ENCODE data around the gene TSPAN9. TPM values are rescaled to one million over a fixed set of nuclear protein-coding genes. Genes with fewer than 3 reads are reported as not detected.

Gene TSPAN9
- total RNA-seq, 1 experiment from 2014 or later, result 23.0 TPM

- no peak for DNase-seq (ENCODE audit: low read depth in 1 of 2, low spot score in 2 of 2)
- no peak overlapping the region for H3K4me3 ChIP-seq
- no peak overlapping the region for H3K27ac ChIP-seq
- H3K4me1 ChIP-seq (replicated peaks), result no peaks in the 10 kb centered on the region
- H3K27me3 ChIP-seq (replicated peaks), result 0 out of 2 replicates have a peak, but pooled peaks cover 18% of the 10 kb centered on the region
- H3K9me3 ChIP-seq (replicated peaks), result no peaks in the 10 kb centered on the region
- H3K36me3 ChIP-seq, result no peaks in the 10 kb centered on the region
Measured at GRCh38 chr12:3328571-3328970, 251.4 kb downstream of the TSPAN9 start.

GRCh38 chr12:3329361-3329760 is 252.2 kb downstream of the TSPAN9 start:
- DNase-seq (ENCODE audit: low read depth in 1 of 2, low spot score in 2 of 2), result no peak
- no peaks in the 10 kb centered on the region for H3K36me3 ChIP-seq
- no peaks in the 10 kb centered on the region for H3K9me3 ChIP-seq (replicated peaks)

GRCh38 chr12:3330976-3331510 is 253.9 kb downstream of the TSPAN9 start:
- peaks cover 2% of the 10 kb centered on the region for H3K4me1 ChIP-seq (replicated peaks)
- no peak for DNase-seq (ENCODE audit: low read depth in 1 of 2, low spot score in 2 of 2)
- 0 out of 2 replicates have a peak, but pooled peaks cover 8% of the 10 kb centered on the region for H3K27me3 ChIP-seq (replicated peaks)
- H3K4me3 ChIP-seq, result no peak overlapping the region
- H3K36me3 ChIP-seq, result no peaks in the 10 kb centered on the region
- no peaks in the 10 kb centered on the region for H3K9me3 ChIP-seq (replicated peaks)
- H3K27ac ChIP-seq, result no peak overlapping the region

More at GRCh38 chr12:3329361-3329760, 252.2 kb downstream of the TSPAN9 start:
- no peaks in the 10 kb centered on the region for H3K4me1 ChIP-seq (replicated peaks)
- no peak overlapping the region for H3K27ac ChIP-seq
- no peak overlapping the region for H3K4me3 ChIP-seq
- H3K27me3 ChIP-seq (replicated peaks), result 0 out of 2 replicates have a peak, but pooled peaks cover 18% of the 10 kb centered on the region

GRCh38 chr12:3332188-3332587 is 255.0 kb downstream of the TSPAN9 start:
- Histone ChIP-seq H3K9me3 (replicated peaks) (no peaks in the 10 kb centered on the region), H3K36me3 (no peaks in the 10 kb centered on the region), H3K27ac (no peak overlapping the region), H3K4me1 (replicated peaks) (peaks cover 12% of the 10 kb centered on the region), H3K4me3 (no peak overlapping the region), H3K27me3 (replicated peaks) (0 out of 2 replicates have a peak, but pooled peaks cover under 1% of the 10 kb centered on the region)
- no peak for DNase-seq (ENCODE audit: low read depth in 1 of 2, low spot score in 2 of 2)

- Histone ChIP-seq H3K9me3 (replicated peaks) (no peaks in the 10 kb centered on the region), H3K36me3 (no peaks in the 10 kb centered on the region), H3K27ac (no peak overlapping the region), H3K27me3 (replicated peaks) (no peaks in the 10 kb centered on the region), H3K4me1 (replicated peaks) (peaks cover 18% of the 10 kb centered on the region), H3K4me3 (no peak overlapping the region)
- no peak for DNase-seq (ENCODE audit: low read depth in 1 of 2, low spot score in 2 of 2)
Measured at GRCh38 chr12:3333583-3333982, 256.4 kb downstream of the TSPAN9 start.

- no peak for DNase-seq (ENCODE audit: low read depth in 1 of 2, low spot score in 2 of 2)
- Histone ChIP-seq H3K36me3 (no peaks in the 10 kb centered on the region), H3K27ac (no peak overlapping the region), H3K4me3 (no peak overlapping the region), H3K4me1 (replicated peaks) (peaks cover 18% of the 10 kb centered on the region), H3K9me3 (replicated peaks) (no peaks in the 10 kb centered on the region), H3K27me3 (replicated peaks) (no peaks in the 10 kb centered on the region)
Measured at GRCh38 chr12:3333991-3334391, 256.8 kb downstream of the TSPAN9 start.

- Histone ChIP-seq H3K4me1 (replicated peaks) (peaks cover 18% of the 10 kb centered on the region), H3K9me3 (replicated peaks) (no peaks in the 10 kb centered on the region), H3K27ac (no peak overlapping the region), H3K27me3 (replicated peaks) (no peaks in the 10 kb centered on the region), H3K36me3 (no peaks in the 10 kb centered on the region), H3K4me3 (no peak overlapping the region)
- no peak for DNase-seq (ENCODE audit: low read depth in 1 of 2, low spot score in 2 of 2)
Measured at GRCh38 chr12:3335078-3335487, 257.9 kb downstream of the TSPAN9 start.

Other genes with a start within 250 kb of the TSPAN9 start
- 0.32 TPM in 1 of 2 replicates, not detected in the other for gene NRIP2, start 242.3 kb upstream of the TSPAN9 start, total RNA-seq (2014; rRNA removed; shearing (Covaris generic))
- not detected in 2 replicates for gene TEX52, start 220.3 kb upstream of the TSPAN9 start, total RNA-seq (2014; rRNA removed; shearing (Covaris generic))
- 55.9 and 66.4 TPM in 2 replicates for gene FOXM1, start 200.2 kb upstream of the TSPAN9 start, total RNA-seq (2014; rRNA removed; shearing (Covaris generic))
- gene RHNO1, start 200.2 kb upstream of the TSPAN9 start, total RNA-seq (2014; rRNA removed; shearing (Covaris generic)), result 48.1 and 58.1 TPM in 2 replicates
- 26.8 and 39.7 TPM in 2 replicates for gene TULP3, start 186.5 kb upstream of the TSPAN9 start, total RNA-seq (2014; rRNA removed; shearing (Covaris generic))
- 36.6 and 51.2 TPM in 2 replicates for gene TEAD4, start 118.0 kb upstream of the TSPAN9 start, total RNA-seq (2014; rRNA removed; shearing (Covaris generic))

Data from SJSA1 (cell line).